ENCODE results near the gene S1PR4. TPM values are rescaled to one million over a fixed set of nuclear protein-coding genes. Genes with fewer than 3 reads are reported as not detected.

S1PR4 gene
- total RNA-seq, 1 experiment from 2014 or later, result not detected

DNA sequence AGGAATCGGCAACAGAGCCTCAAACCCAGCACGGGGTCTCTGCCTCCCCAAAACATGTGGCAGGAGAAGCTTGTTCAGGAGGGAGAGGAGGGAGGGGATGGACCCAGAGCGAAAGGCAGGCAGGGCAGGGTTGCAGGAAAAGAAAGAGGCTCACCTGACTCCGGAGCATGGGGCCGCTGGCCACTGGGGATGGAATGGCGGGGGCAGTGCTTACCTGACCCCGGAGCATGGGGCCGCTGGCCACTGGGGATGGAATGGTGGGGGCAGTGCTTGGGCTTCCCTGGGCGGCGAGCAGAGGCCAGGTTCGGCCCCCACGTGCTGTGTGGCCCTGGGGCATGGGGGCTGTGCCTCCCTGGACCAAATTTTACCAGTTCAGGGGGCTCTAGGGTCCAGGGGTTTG is 32.6 kb downstream of the S1PR4 start:
- intact Hi-C loops (cut with micrococcal nuclease; ENCODE audit: unreplicated experiment), result no loop called here
- no TSS peak for BruUV-seq (replicated peaks)
- no peak overlapping the region for H3K4me3 Mint-ChIP-seq (ENCODE audit: unreplicated experiment)
- Histone ChIP-seq H3K27me3 (replicated peaks; ENCODE audit: control insufficient read depth, insufficient read depth, low read length) (no peaks in the 10 kb centered on the region), H3K4me3 (ENCODE audit: low read depth, low read length) (no peak overlapping the region), H3K4me1 (no peaks in the 10 kb centered on the region), H3K9me3 (no peaks in the 10 kb centered on the region), H3K36me3 (ENCODE audit: control insufficient read depth, insufficient read depth, low read length) (no peaks in the 10 kb centered on the region)
- no peaks in the 10 kb centered on the region for H3K9me3 Mint-ChIP-seq (ENCODE audit: unreplicated experiment)
- TF ChIP-seq, protein P1, sequence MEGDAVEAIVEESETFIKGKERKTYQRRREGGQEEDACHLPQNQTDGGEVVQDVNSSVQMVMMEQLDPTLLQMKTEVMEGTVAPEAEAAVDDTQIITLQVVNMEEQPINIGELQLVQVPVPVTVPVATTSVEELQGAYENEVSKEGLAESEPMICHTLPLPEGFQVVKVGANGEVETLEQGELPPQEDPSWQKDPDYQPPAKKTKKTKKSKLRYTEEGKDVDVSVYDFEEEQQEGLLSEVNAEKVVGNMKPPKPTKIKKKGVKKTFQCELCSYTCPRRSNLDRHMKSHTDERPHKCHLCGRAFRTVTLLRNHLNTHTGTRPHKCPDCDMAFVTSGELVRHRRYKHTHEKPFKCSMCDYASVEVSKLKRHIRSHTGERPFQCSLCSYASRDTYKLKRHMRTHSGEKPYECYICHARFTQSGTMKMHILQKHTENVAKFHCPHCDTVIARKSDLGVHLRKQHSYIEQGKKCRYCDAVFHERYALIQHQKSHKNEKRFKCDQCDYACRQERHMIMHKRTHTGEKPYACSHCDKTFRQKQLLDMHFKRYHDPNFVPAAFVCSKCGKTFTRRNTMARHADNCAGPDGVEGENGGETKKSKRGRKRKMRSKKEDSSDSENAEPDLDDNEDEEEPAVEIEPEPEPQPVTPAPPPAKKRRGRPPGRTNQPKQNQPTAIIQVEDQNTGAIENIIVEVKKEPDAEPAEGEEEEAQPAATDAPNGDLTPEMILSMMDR (IDR thresholded peaks at IDR 0.05; ENCODE audit: insufficient read depth in 1 of 2, low read depth in 1 of 2, low read length in 1 of 2, severe bottlenecking in 1 of 2, unreplicated experiment in 1 of 2), result no peak
- H3K36me3 Mint-ChIP-seq (ENCODE audit: insufficient read depth, unreplicated experiment), result peaks cover 19% of the 10 kb centered on the region
- POLR2A ChIA-PET, result no interaction called here
- no peaks in the 10 kb centered on the region for H3K4me1 Mint-ChIP-seq (ENCODE audit: low read depth, unreplicated experiment)
- H3K27me3 Mint-ChIP-seq (ENCODE audit: insufficient read depth, unreplicated experiment), result no peaks in the 10 kb centered on the region
- DNase-seq, result no peak
- peak overlapping the region; percentile 68 for H3K27ac Mint-ChIP-seq (ENCODE audit: unreplicated experiment)
- CTCF ChIA-PET, result interaction anchor here (0.7 to 1.2 kb wide), 2 partner anchors 21 to 65 kb away, joined by 3 read pairs; no protein-coding TSS in a partner anchor

DNA sequence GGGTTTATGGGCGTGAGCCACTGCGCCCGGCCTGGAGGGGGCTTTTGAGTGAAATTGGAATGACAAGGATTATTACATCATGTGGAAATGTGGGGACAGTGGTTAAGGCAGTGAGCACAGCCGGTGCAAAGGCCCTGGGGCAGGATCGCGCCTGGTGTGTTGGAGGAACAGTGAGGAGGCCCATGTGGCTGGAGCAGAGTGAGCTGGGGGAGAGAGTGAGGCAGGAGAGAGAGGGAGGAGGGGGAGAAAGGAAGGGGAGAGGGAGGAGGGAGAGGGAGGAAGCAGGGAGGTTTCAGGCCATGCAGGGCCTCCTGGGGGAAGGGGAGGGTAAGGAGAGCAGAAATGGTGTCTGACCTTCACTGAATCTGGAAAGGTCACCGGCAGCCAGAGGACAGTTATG is 34.6 kb downstream of the S1PR4 start:
- H3K9me3 Mint-ChIP-seq (ENCODE audit: unreplicated experiment), result no peaks in the 10 kb centered on the region
- peaks cover 19% of the 10 kb centered on the region for H3K36me3 Mint-ChIP-seq (ENCODE audit: insufficient read depth, unreplicated experiment)
- intact Hi-C loops (cut with micrococcal nuclease; ENCODE audit: unreplicated experiment), result no loop called here
- no peak overlapping the region for H3K4me3 Mint-ChIP-seq (ENCODE audit: unreplicated experiment)
- Histone ChIP-seq H3K9me3 (no peaks in the 10 kb centered on the region), H3K4me1 (no peaks in the 10 kb centered on the region), H3K27me3 (replicated peaks; ENCODE audit: control insufficient read depth, insufficient read depth, low read length) (no peaks in the 10 kb centered on the region), H3K36me3 (ENCODE audit: control insufficient read depth, insufficient read depth, low read length) (no peaks in the 10 kb centered on the region), H3K4me3 (ENCODE audit: low read depth, low read length) (no peak overlapping the region)
- H3K27ac Mint-ChIP-seq (ENCODE audit: unreplicated experiment), result no peak overlapping the region
- no peak for DNase-seq
- ChIA-PET CTCF (no interaction called here), POLR2A (no interaction called here)
- no peaks in the 10 kb centered on the region for H3K4me1 Mint-ChIP-seq (ENCODE audit: low read depth, unreplicated experiment)
- no peaks in the 10 kb centered on the region for H3K27me3 Mint-ChIP-seq (ENCODE audit: insufficient read depth, unreplicated experiment)
- no TSS peak for BruUV-seq (replicated peaks)
- TF ChIP-seq, protein P1 (IDR thresholded peaks at IDR 0.05; ENCODE audit: insufficient read depth in 1 of 2, low read depth in 1 of 2, low read length in 1 of 2, severe bottlenecking in 1 of 2, unreplicated experiment in 1 of 2), result no peak

DNA sequence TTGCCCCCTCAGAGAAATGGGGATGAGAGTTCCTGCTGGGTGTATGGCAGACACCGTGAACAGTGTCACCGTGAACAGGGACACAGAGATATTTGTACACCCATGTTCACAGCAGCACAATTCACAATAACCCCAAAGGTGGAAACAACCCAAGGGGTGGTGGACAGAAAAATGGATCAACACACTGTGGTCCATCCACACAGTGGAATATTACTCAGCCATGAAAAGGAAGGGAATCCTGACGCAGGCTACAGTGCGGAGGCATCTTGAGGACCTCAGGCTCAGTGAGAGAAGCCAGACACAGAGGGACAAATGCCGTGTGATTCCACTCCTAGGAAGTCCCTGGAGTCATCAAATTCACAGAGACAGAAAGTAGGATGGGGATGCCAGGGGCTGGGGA is 38.3 kb downstream of the S1PR4 start:
- H3K4me3 ChIP-seq (ENCODE audit: low read depth, low read length), result no peak overlapping the region
- POLR2A ChIA-PET, result no interaction called here
- no peaks in the 10 kb centered on the region for H3K27me3 ChIP-seq (replicated peaks; ENCODE audit: control insufficient read depth, insufficient read depth, low read length)
- Mint-ChIP-seq H3K27ac (ENCODE audit: unreplicated experiment) (no peak overlapping the region), H3K36me3 (ENCODE audit: insufficient read depth, unreplicated experiment) (no peaks in the 10 kb centered on the region), H3K9me3 (ENCODE audit: unreplicated experiment) (no peaks in the 10 kb centered on the region), H3K4me1 (ENCODE audit: low read depth, unreplicated experiment) (no peaks in the 10 kb centered on the region), H3K27me3 (ENCODE audit: insufficient read depth, unreplicated experiment) (peaks cover 6% of the 10 kb centered on the region), H3K4me3 (ENCODE audit: unreplicated experiment) (no peak overlapping the region)
- DNase-seq, result no peak
- H3K4me1 ChIP-seq, result no peaks in the 10 kb centered on the region
- H3K36me3 ChIP-seq (ENCODE audit: control insufficient read depth, insufficient read depth, low read length), result no peaks in the 10 kb centered on the region
- CTCF ChIA-PET, result no interaction called here
- H3K9me3 ChIP-seq, result no peaks in the 10 kb centered on the region
- TF ChIP-seq, protein P1 (IDR thresholded peaks at IDR 0.05; ENCODE audit: insufficient read depth in 1 of 2, low read depth in 1 of 2, low read length in 1 of 2, severe bottlenecking in 1 of 2, unreplicated experiment in 1 of 2), result no peak
- no TSS peak for BruUV-seq (replicated peaks)
- intact Hi-C loops (cut with micrococcal nuclease; ENCODE audit: unreplicated experiment), result no loop called here
